Skin of body (tissue), 2 donors: ENCODE measurements around the gene UBASH3A. TPM values are rescaled to one million over a fixed set of nuclear protein-coding genes. Genes with fewer than 3 reads are reported as not detected.

ENCODE experiments used
- DNase-seq: peaks from one replicate; lab custom pipeline; 2025; lab: John Stamatoyannopoulos, UW
- total RNA-seq: library from RNA; depleted of rRNA; stranded (reverse); fragments of >200 nt; gene quantifications from one replicate; pipeline ENCODE4 v1.2.3, GENCODE V29; 2014

UBASH3A gene, protein sequence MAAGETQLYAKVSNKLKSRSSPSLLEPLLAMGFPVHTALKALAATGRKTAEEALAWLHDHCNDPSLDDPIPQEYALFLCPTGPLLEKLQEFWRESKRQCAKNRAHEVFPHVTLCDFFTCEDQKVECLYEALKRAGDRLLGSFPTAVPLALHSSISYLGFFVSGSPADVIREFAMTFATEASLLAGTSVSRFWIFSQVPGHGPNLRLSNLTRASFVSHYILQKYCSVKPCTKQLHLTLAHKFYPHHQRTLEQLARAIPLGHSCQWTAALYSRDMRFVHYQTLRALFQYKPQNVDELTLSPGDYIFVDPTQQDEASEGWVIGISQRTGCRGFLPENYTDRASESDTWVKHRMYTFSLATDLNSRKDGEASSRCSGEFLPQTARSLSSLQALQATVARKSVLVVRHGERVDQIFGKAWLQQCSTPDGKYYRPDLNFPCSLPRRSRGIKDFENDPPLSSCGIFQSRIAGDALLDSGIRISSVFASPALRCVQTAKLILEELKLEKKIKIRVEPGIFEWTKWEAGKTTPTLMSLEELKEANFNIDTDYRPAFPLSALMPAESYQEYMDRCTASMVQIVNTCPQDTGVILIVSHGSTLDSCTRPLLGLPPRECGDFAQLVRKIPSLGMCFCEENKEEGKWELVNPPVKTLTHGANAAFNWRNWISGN
- 0.20 TPM for total RNA-seq

GRCh38 chr21:42403611-42404231, at the start of gene UBASH3A:
TSS of gene UBASH3A (plus strand) at chr21:42403902. CDS start at chr21:42403946, 44 bp downstream.
- no peak for DNase-seq

DNA sequence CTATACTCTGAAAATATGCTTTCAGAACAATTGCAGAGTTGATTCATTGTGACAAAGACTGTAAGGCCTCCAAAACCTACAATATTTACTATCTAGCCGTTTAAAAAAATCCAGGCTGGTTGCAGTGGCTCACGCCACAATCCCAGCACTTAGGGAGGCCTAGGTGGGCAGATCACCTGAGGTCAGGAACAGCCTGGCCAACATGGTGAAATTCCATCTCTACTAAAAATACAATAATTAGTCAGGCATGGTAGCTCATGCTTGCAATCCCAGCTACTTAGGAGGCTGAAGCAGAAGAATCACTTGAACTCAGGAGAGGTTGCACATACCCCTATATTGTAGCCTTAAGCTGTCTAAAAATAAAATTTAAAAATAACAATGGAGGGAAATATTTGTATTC, 47.7 kb upstream of the UBASH3A start:
- DNase-seq: no peak

GRCh38 chr21:42356650-42357049, 47.1 kb upstream of the UBASH3A start:
- no peak for DNase-seq

DNA sequence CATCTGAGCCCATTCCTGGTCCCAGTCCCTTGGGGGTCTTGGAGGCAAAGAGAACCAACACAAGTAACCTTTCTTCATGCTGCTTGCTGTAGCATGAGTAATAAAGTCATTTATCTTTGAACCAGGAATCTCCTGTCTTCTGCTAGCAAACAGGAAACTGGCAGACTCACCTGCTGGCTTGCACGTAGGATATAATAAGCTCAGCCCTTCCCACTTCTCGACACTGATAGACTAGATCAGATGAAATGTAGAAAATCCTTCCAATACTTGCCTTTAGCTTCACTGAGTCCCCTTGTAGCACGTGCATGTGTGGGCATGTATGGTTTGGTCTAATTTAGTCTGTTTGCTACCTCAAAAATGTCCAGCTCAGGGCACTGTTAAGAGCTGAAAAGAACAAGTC, 46.4 kb upstream of the UBASH3A start:
- no peak for DNase-seq

DNA sequence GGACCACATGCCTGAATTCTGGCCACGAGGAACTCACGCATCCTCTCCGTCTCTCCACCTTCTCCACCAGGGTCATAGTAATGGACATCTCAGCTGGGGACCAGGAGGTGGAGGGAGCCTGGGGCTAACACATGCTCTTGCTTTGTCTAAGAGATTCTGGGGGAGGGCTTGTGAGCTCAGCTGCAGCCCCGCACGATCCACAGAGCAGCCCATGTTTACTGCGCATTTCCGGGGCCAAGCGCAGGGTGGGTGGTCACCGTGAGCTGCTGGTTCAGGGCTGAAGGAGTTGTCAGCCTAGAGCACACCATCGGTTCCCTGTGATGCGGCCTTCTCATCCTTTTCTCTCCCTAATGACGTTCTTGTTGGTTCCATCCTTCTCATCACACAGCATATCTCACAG, 45.4 kb upstream of the UBASH3A start:
- no peak for DNase-seq

GRCh38 chr21:42358937-42359336, 44.8 kb upstream of the UBASH3A start:
- DNase-seq: no peak

GRCh38 chr21:42360317-42360716, 43.4 kb upstream of the UBASH3A start:
- no peak for DNase-seq

- DNase-seq: no peak
Observed at GRCh38 chr21:42361286-42361685, 42.4 kb upstream of the UBASH3A start.

GRCh38 chr21:42362198-42362597, 41.5 kb upstream of the UBASH3A start:
- no peak for DNase-seq

DNA sequence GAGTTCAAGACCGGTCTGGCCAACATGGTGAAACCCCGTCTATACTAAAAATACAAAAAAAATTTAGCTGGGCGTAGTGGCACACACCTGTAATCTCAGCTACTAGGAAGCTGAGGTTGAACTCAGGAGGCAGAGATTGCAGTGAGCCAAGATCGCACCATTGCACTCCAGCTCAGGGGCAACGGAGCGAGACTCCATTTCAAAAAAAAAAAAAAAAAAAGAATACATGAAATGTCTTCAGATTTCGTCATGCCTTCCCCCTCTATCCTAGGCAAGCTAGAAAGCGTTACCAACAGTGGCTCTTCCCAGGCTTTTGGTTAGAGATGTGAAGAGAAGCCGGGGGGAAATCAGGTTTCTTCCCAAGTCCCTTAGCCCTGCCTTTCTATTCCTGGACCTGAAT, 41.0 kb upstream of the UBASH3A start:
- no peak for DNase-seq

DNA sequence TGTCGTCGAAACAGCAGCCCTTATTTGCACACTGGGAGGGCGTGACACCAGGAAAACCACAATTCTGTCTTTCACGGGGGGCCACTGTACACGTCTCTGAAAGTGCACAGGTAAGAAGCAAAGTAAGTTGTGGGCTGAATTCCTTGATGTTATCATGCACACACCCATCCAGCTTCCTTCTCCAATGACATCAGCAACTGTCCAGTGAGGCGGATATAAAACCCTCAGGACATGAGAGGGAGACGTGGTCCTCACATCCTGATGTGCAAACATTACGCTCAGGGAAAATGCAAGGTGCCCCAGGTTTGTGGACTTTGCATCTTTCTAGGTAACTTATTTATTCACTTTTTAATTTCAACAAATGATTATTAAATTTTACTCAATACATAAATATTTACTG, 40.4 kb upstream of the UBASH3A start:
- DNase-seq: no peak

GRCh38 chr21:42364304-42364865, 39.3 kb upstream of the UBASH3A start:
- DNase-seq: no peak

GRCh38 chr21:42365770-42366169, 37.9 kb upstream of the UBASH3A start:
- no peak for DNase-seq

- DNase-seq: no peak
Observed at GRCh38 chr21:42366292-42367010, 37.3 kb upstream of the UBASH3A start, which contains the start of gene TFF1. TSS of gene TFF1 (minus strand) at chr21:42366535. CDS start at chr21:42366495, 40 bp downstream.

DNA sequence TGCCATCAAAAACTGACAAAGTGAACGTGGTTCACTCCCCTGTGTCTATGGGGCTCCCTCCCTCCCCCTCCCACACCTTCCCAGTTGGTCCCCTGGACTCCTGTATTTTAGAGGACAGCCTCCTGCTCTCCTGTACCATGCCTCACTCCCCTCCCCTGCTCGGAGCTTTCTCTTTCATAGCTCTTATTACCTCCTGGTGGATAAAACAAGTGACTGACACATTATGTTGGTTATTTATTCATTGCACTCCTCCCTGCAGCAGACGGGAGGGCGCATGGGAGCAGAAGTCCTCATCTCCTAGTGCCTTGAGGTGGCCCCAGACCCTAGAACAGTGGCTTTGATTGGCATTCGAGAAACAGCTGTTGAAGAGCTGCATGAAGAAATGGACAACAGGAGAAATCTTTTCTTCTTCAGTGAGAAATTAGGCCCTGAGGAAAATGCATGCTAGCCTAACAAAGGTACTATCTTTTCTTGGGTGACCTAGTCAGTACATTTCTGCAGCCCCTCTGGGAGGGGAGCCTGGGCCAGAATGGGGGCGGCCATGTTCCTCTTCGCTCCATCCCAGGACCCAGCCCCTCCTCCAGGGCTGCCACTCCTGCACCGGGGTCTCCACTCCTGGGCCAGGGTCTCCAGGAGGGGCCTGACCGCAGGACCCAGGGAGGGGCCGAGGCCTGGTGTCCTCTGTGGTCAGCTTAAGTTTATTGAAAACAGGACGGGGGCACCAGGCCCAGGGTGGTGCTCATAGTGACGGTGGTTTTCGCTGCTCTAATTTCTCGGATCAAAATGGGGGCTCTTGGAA, 36.1 kb upstream of the UBASH3A start:
- DNase-seq: no peak

- no peak for DNase-seq
Observed at GRCh38 chr21:42369821-42370220, 33.9 kb upstream of the UBASH3A start.

GRCh38 chr21:42370894-42371654, 32.6 kb upstream of the UBASH3A start:
- DNase-seq: no peak

- DNase-seq: no peak
Observed at GRCh38 chr21:42373196-42373907, 30.4 kb upstream of the UBASH3A start.

DNA sequence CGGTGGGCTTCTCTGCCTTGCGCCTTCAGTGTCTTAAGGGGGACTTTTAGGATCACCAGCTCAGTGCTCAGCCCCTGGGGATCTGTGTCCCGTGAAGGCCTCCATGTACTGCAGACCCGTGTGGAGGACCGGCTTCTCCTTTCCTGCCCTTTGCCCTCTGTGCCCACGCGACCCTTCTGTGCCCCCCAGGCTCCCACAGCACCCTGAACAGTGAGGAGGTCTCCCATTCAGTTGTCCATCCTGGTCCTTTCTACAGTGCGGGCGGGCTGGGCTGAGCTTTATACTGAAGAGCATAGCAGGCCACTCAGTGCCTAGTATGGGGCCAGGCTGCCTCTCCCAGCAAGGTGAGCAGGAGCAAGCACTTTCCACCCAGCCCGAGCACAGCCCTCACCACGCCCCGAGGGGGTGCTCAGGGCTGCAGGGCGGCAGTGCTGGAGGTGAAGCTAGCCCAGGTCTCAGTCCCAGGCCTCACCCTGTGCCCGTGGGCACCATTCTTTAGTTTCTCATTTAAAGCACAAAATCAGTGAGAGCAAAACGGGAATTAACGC, 29.7 kb upstream of the UBASH3A start:
- DNase-seq: no peak
